Tibial nerve (tissue), 4 donors: ENCODE measurements around the gene KLHL18. TPM values are rescaled to one million over a fixed set of nuclear protein-coding genes. Genes with fewer than 3 reads are reported as not detected.

ENCODE experiments used
- DNase-seq, 2 donors: peaks; one replicate each; pipeline ENCODE4 v3.0.0-alpha.2; 2019; ENCODE audit warnings: low spot score in 2 of 2
- H3K27ac ChIP-seq, 4 donors: fragments of 200-600 bp; sonication (generic) in 3 of 4; one replicate each; pipeline ENCODE4 v1.5.1; 2017 to 2019; ENCODE audit warnings: mild to moderate bottlenecking in 1 of 4
- H3K27me3 ChIP-seq, 2 donors: fragments of 200-600 bp; sonication (generic) in 1 of 2; one replicate each; pipeline versions ENCODE4 v1.5.1 to v1.6.0; 2017 to 2019
- H3K36me3 ChIP-seq, 3 donors: fragments of 200-600 bp; sonication (generic); one replicate each; pipeline ENCODE4 v1.5.1; 2018 to 2019
- H3K4me1 ChIP-seq, 4 donors: fragments of 200-600 bp; sonication (generic) in 3 of 4; one replicate each; pipeline ENCODE4 v1.5.1; 2017 to 2019
- H3K4me3 ChIP-seq, 4 donors: fragments of 200-600 bp; sonication (generic) in 3 of 4; one replicate each; pipeline ENCODE4 v1.5.1; 2017 to 2019; ENCODE audit warnings: mild to moderate bottlenecking in 1 of 4, moderate library complexity in 1 of 4
- H3K9me3 ChIP-seq, 4 donors: fragments of 200-600 bp; sonication (generic) in 3 of 4; one replicate each; pipeline ENCODE4 v1.5.1; 2017 to 2019
- EP300 ChIP-seq, 2 donors: sonication (generic); formaldehyde crosslinking; IDR thresholded peaks; one replicate each; pipeline ENCODE4 v1.6.1; 2017; ENCODE audit warnings: antibody characterized with exemption in 2 of 2, mild to moderate bottlenecking in 1 of 2
- POLR2A ChIP-seq, 2 donors: fragments of 450-650 bp; IDR thresholded peaks; one replicate each; pipeline ENCODE4 v1.6.1; 2017; ENCODE audit warnings: antibody characterized with exemption in 2 of 2, mild to moderate bottlenecking in 2 of 2, moderate library complexity in 2 of 2
- WGBS, 2 donors: methylation state at CpG; one replicate each; pipeline ENCODE4 v1.1.5; 2018; 5-methylcytosine and 5-hydroxymethylcytosine counted together
- total RNA-seq, 4 donors: library from RNA; depleted of rRNA; stranded (reverse); fragments of >200 nt; gene quantifications; one replicate each; pipeline ENCODE4 v1.1.0, GENCODE V29; 2016
- TF ChIP-seq, protein P1 (sequence below), 5 experiments: fragments of 200-600 bp in 3 of 5; fragments of 450-650 bp in 2 of 5; sonication (generic) in 3 of 5; IDR thresholded peaks; one replicate each; pipeline ENCODE4 v1.5.1; 2016 to 2019; ENCODE audit warnings: antibody characterized with exemption in 5 of 5, mild to moderate bottlenecking in 3 of 5, moderate library complexity in 2 of 5

The KLHL18 gene
- 10 to 100 TPM in 3 of 4 donors, 1 to 10 TPM in 1; 8.2 to 17.7 (median 13.7) TPM for total RNA-seq

DNA sequence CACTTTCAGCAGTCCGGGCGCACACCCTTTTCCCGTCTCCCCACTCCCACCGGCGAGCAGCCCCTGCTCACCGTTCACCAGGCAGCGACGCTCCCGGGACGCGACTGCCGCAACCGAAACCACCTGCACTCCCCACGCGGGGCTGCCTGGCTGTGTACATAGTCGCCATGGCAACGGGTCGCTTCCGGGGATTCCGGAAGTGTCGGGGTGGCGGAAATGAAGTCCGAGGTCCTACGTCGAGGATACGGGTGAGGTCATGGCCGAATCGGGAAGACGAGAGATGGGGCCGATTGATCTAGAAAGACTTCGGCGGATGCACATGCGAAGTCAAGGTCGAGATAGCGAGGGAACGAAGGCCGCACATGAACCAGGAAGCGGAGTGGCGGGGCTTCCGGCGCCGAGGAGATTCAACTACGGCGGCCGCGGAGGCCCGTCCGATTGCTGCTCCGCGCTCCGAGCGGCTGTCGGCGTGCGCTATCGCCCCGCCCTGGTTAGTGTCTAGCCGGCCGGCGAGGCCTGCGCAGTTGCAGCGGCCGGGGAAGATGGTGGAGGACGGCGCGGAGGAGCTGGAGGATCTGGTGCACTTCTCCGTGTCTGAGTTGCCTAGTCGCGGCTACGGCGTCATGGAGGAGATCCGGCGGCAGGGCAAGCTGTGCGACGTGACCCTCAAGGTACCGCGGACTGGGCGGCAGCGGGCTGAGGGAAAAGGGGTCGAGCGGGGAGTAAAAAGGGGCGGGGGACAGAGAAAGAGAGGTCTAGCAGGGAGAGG is at the start of gene KLHL18, which contains the start of gene KIF9:
Gene KLHL18, plus strand, starts transcription at position 521 of the 769 bp plus-strand sequence. Its CDS starts 22 bp downstream, at position 543.
Gene KIF9, minus strand, starts transcription at position 376 of the 769 bp plus-strand sequence. CDS start 5,425 bp downstream, outside the sequence.
- H3K4me1 ChIP-seq, result peaks cover 0 to 56% (median 19%) of the 10 kb centered on the region in 4 donors
- peak within 1 kb of the TSS; percentile 77 to 98 (median 96) for H3K27ac ChIP-seq
- TF ChIP-seq, protein P1, sequence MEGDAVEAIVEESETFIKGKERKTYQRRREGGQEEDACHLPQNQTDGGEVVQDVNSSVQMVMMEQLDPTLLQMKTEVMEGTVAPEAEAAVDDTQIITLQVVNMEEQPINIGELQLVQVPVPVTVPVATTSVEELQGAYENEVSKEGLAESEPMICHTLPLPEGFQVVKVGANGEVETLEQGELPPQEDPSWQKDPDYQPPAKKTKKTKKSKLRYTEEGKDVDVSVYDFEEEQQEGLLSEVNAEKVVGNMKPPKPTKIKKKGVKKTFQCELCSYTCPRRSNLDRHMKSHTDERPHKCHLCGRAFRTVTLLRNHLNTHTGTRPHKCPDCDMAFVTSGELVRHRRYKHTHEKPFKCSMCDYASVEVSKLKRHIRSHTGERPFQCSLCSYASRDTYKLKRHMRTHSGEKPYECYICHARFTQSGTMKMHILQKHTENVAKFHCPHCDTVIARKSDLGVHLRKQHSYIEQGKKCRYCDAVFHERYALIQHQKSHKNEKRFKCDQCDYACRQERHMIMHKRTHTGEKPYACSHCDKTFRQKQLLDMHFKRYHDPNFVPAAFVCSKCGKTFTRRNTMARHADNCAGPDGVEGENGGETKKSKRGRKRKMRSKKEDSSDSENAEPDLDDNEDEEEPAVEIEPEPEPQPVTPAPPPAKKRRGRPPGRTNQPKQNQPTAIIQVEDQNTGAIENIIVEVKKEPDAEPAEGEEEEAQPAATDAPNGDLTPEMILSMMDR (IDR thresholded peaks at IDR 0.05), result peak in 1 of 5 experiments; percentile 48
- TF ChIP-seq POLR2A (IDR thresholded peaks at IDR 0.05) (peak in 1 of 2 donors; percentile 40), EP300 (IDR thresholded peaks at IDR 0.05) (peak; percentile 86 to 94)
- no peaks in the 10 kb centered on the region for H3K27me3 ChIP-seq
- peak within 1 kb of the TSS; percentile 66 to 86 (median 75) for H3K4me3 ChIP-seq
- H3K36me3 ChIP-seq, result peaks cover 0 to 7% (median 0%) of the 10 kb centered on the region in 3 donors
- 0 to 1% methylated on average over 73 of the region's 82 CpGs for WGBS, 2 donors
- no peaks in the 10 kb centered on the region for H3K9me3 ChIP-seq
- peak; percentile 84 to 94 for DNase-seq

DNA sequence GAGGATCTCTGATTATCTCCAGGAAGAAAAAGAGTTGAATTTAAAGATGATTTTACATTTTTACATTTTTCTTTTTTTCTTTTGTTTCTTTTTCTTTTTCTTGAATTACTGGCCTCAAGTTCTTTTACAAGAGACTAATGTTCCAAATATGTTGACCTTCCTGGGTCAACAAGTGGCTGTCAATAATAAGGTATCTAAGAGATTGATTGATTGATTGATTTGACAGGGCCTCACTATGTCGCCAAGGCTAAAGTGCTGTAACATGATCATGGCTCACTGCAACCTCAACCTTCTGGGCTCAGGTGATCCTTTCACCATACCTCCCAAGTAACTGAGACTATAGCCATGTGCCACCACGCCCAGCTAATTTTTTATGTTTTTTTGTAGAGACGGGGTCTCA is 44.7 kb upstream of the KLHL18 start:
- no peak for DNase-seq
- Histone ChIP-seq H3K4me3 (no peak overlapping the region), H3K4me1 (no peaks in the 10 kb centered on the region), H3K27me3 (no peaks in the 10 kb centered on the region), H3K27ac (no peak overlapping the region), H3K9me3 (no peaks in the 10 kb centered on the region), H3K36me3 (peaks cover 0 to 17% (median 0%) of the 10 kb centered on the region in 3 donors)
- WGBS, 2 donors, result 88 to 97% methylated on average over 3 of the region's 3 CpGs
- TF ChIP-seq POLR2A (IDR thresholded peaks at IDR 0.05) (no peak), EP300 (IDR thresholded peaks at IDR 0.05) (no peak)
- TF ChIP-seq, protein P1 (IDR thresholded peaks at IDR 0.05), result no peak

DNA sequence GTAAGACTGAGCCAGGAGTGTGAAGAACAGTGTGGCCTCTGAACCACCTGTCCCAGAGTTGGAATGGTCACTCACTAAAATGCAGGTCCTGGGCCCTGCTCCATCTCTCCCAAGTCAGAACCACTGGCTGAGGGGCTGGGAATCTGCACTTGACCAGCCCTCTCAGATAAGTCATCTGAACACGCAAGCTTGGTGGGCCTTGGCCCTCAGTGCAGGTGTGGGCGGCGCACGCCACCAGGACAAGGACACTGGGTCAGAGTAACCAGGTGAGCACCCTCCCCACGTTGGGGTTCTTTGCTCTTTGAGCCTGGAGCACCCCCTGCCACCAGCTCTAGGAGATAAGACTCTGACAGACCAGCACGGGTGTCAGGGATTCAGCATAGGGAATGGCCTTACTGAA is 42.8 kb upstream of the KLHL18 start:
- H3K4me1 ChIP-seq, result no peaks in the 10 kb centered on the region
- no peak for DNase-seq

DNA sequence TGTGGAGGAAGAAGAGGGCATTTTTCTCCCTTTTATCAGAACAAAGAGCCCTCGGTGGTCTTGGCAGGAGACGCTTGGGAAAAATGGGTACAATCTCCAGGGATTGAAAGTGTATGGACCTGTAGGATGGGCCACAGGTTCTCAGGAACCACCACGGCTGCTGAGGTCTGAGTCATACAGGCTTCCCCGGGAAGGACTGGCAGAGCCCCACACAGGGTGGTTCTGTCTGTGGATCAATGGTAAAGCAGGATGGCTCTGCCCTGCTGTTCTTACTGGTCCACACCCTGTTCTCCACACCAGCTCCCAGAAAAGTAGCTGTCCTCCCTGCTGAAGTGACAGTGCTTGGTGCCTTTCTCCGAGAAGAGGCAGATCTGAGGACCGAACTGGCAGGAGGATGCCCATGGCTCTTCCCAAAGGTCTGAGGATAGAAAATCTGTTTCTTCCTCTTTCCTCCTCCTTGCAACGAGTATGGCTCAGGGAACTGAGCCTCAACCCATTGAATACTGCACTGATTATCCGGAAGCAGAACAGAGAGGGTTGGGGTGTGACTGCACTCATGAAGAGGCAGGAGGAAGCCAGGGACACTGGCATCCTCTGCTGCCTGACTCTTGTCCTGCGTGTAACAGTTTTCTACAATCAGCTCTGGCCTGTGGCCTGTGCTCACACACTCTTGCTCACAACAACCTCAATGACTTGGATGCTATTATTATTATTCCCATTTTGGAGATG is 39.2 kb upstream of the KLHL18 start:
- WGBS, 2 donors, result 83 to 84% methylated on average over 9 of the region's 9 CpGs
- Histone ChIP-seq H3K4me1 (no peaks in the 10 kb centered on the region), H3K27ac (no peak overlapping the region), H3K9me3 (no peaks in the 10 kb centered on the region), H3K4me3 (no peak overlapping the region), H3K27me3 (no peaks in the 10 kb centered on the region), H3K36me3 (peaks cover 0 to 25% (median 0%) of the 10 kb centered on the region in 3 donors)
- no peak for DNase-seq
- TF ChIP-seq, protein P1 (IDR thresholded peaks at IDR 0.05), result no peak
- TF ChIP-seq EP300 (IDR thresholded peaks at IDR 0.05) (no peak), POLR2A (IDR thresholded peaks at IDR 0.05) (no peak)

More for the DNA sequence above, 42.8 kb upstream of the KLHL18 start:
- H3K27me3 ChIP-seq, result no peaks in the 10 kb centered on the region
- no peak overlapping the region for H3K27ac ChIP-seq
- no peak overlapping the region for H3K4me3 ChIP-seq
- H3K36me3 ChIP-seq, result peaks cover 0 to 21% (median 0%) of the 10 kb centered on the region in 3 donors
- 86 to 100% methylated on average over 3 to 6 of the region's 6 CpGs for WGBS, 2 donors
- H3K9me3 ChIP-seq, result no peaks in the 10 kb centered on the region
- no peak for TF ChIP-seq EP300 (IDR thresholded peaks at IDR 0.05)
- TF ChIP-seq POLR2A (IDR thresholded peaks at IDR 0.05), result no peak
- TF ChIP-seq, protein P1 (IDR thresholded peaks at IDR 0.05), result no peak
